HG03066 (cell line): ENCODE results near the gene TWF2.

Source experiments
- ATAC-seq: cut with Tn5 transposase; IDR thresholded peaks from one replicate; pipeline ENCODE4 v1.9.1; 2021; ENCODE audit warnings: low read depth; ENCODE audit not compliant: unreplicated experiment

The TWF2 gene

GRCh38 chr3:52225452-52226228 lies 13.3 kb downstream of the TWF2 start, which contains the start of gene TLR9:
Gene TLR9, minus strand, starts transcription at chr3:52225645. Its CDS starts 116 bp downstream, at chr3:52225529.
- peak; percentile 83 for ATAC-seq

DNA sequence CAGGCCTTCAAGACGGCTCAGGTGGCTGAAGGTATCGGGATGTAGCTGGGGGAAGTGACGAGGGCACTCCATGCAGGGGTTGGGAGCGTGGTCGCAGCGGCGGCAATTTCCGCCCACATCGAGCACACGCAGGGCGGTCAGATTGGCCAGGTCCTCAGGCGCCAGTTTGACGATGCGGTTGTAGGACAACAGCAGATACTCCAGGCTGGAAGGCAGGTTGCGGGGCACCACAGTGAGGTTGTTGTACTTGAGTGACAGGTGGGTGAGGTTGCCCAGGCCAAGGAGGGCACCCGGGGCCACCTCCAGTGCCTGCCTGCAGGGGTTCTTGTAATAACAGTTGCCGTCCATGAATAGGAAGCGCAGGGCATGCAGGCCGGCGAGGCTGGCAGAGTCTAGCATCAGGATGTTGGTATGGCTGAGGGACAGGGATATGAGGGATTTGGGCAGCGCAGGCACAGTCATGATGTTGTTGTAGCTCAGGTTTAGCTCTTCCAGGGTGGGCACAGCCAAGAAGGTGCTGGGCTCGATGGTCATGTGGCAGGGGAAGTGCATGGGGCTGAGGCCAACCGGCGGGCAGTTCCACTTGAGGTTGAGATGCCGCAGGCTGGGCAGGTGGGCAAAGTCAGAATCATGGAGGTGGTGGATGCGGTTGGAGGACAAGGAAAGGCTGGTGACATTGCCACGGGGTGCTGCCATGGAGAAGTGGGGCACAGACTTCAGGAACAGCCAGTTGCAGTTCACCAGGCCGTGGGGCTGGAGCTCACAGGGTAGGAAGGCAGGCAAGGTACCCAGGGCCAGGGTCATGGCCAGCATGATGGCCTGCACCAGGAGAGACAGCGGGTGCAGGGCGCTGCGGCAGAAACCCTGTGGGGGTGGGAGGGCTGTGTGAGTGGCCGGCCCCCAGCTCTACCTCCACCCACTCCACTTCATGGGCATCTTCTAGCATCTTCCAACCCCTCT lies 15.2 kb downstream of the TWF2 start:
- ATAC-seq: no peak

- ATAC-seq: no peak
These were observed 16.4 kb downstream of the TWF2 start for GRCh38 chr3:52222319-52223221.

- no peak for ATAC-seq
These were observed 17.2 kb downstream of the TWF2 start for GRCh38 chr3:52221563-52222318.

GRCh38 chr3:52221141-52221562 lies 17.8 kb downstream of the TWF2 start:
- ATAC-seq: no peak

GRCh38 chr3:52220380-52221026 lies 18.5 kb downstream of the TWF2 start:
- peak; percentile 55 for ATAC-seq

GRCh38 chr3:52218937-52219650 lies 19.9 kb downstream of the TWF2 start:
- no peak for ATAC-seq

DNA sequence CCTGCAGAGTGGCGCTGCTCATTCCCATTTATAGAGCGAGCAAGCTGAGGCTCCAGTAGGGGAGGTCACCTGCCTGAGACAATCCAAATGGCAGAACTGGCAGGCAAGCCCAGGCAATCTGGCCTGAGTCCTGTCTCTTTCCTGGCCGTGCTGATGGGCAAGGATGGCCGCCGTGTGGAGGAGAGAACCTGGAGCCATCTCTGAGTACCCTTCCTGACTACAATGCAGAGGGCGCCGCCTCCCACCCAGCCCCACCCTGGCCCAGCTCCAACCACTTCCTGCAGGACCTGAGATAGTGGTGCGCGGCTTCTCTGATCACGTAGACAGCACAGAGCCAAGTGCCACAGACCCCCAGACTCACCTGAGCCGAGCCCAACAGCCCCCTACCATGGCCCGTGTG lies 20.5 kb downstream of the TWF2 start:
- ATAC-seq: no peak

DNA sequence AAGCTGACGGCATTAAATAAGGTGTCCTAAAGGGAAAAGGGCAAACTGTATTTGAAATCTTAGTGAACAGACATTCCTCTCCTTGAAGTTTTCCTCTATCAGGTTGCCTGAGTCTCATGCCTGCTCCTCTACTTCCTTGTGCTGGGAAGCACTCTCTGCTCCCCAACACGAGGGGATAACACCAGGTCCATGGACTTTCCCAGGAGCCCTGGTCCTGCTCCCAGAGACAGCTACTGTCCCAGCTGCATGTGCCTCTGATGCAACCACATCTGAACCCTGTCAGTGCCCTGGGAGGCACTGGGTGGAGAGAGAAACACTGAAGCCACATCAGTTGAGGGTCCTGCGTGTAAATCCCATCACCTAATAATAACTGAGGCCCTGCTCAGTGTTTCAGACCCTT lies 20.9 kb downstream of the TWF2 start:
- no peak for ATAC-seq

- no peak for ATAC-seq
These were observed 21.6 kb downstream of the TWF2 start for GRCh38 chr3:52217409-52217805.

- no peak for ATAC-seq
These were observed 22.2 kb downstream of the TWF2 start for GRCh38 chr3:52216585-52217408.

GRCh38 chr3:52215351-52215750 lies 23.6 kb downstream of the TWF2 start:
- no peak for ATAC-seq

DNA sequence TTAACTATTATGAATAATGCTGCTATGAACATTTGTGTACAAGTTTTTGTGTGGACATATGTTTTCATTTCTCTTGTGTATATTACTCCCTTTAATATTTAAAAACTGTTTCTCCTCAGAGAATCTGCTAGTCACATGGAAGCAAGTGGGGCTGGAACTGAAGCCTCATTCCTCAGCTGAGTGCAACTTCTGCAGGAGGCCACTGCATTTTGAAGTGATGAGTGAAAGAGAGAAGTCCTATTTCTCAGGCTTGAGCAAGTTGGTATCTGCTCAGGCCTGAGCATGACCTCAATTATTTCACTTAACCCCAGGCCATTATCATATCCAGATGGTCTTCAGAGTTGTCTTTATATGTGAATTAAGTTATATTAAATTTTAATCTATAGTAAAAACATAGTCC lies 25.1 kb downstream of the TWF2 start:
- ATAC-seq: no peak

DNA sequence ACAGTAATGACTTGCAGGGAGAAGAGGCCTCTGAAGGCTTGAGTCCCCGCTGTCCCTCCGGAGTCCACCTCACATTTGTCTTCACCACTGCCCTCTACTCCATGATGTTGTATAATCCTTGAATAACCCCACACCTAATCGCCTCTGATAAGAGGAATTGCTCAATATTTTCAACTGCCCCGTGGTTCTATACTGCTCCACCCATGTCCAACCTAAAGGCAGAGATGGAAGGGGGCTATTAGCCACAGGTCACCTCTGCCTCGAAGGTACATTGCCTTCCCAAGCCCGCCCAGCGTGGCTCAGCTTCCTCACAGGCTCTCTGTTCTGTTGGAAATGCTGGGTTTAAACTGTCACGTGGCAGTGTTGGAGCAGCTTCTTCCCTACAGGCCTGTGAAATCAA lies 26.0 kb downstream of the TWF2 start:
- ATAC-seq: no peak

- ATAC-seq: no peak
These were observed 27.6 kb downstream of the TWF2 start for GRCh38 chr3:52211268-52211891.

DNA sequence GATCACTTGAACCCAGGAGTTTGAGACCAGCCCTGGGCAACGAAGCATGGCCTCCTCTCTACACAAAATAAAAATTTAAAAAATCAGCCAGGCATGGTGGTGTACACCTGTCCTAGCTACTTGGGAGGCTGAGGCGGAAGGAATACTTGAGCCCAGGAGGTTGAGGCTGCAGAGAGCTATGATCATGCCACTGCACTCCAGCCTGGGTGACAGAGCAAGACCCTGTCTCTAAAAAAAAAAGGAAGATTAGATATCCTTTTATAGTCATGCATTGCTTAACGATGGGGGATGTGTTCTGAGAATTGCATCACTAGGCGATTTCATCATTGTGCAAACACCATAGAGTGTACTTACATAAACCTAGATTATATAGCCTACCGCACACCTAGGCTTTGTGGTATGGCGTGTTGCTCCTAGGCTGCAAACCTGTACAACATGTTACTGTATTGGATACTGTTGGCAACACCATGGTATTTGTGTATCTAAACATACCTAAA lies 28.4 kb downstream of the TWF2 start:
- no peak for ATAC-seq

DNA sequence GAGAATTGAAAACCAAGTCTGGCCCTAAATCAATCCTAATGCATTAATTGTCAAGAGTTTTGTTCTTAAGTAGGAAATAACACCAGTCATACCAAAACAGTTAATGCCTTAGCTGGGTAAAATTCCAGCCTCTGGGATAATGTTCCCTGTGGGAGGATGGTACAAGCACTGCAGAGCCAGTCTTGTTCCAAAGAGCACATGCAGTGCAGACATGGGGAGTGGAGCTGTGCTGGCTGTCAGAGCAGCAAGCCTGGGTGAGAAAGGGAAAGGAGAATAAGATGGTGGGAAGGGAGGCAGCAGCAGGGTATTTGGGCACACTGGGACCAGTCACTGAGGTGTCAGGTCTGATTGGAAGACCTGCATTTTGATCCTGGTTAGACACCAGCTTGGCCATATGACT lies 28.9 kb downstream of the TWF2 start:
- ATAC-seq: no peak
